Lower lobe of right lung (tissue), 2 donors: ENCODE measurements around the gene GSG1L. TPM values are rescaled to one million over a fixed set of nuclear protein-coding genes. Genes with fewer than 3 reads are reported as not detected.

Experiments
- ATAC-seq, 2 donors: fragments of 200-7000 bp; cut with Tn5 transposase; one replicate each; pipeline ENCODE4 v1.9.1; 2020 to 2022; ENCODE audit warnings: mild to moderate bottlenecking in 2 of 2, moderate library complexity in 2 of 2
- DNase-seq: peaks from one replicate; pipeline ENCODE4 v3.0.0-alpha.2; 2020
- H3K27ac ChIP-seq: fragments of 200-600 bp; one replicate; pipeline ENCODE4 v1.8.0; 2022
- H3K27me3 ChIP-seq: fragments of 200-600 bp; one replicate; pipeline ENCODE4 v1.8.0; 2022; ENCODE audit warnings: low read depth
- H3K36me3 ChIP-seq: fragments of 200-600 bp; one replicate; pipeline ENCODE4 v1.8.0; 2022; ENCODE audit warnings: mild to moderate bottlenecking
- H3K4me1 ChIP-seq: fragments of 200-600 bp; one replicate; pipeline ENCODE4 v1.8.0; 2022
- H3K4me3 ChIP-seq: fragments of 200-600 bp; one replicate; pipeline ENCODE4 v1.8.0; 2022; ENCODE audit warnings: mild to moderate bottlenecking
- H3K9me3 ChIP-seq: fragments of 200-600 bp; one replicate; pipeline ENCODE4 v1.8.0; 2022
- CTCF ChIP-seq: fragments of 200-600 bp; IDR thresholded peaks from one replicate; pipeline ENCODE4 v1.8.0; 2022; ENCODE audit warnings: antibody characterized with exemption, mild to moderate bottlenecking
- intact Hi-C: fragments of 100-400 bp; cut with DNase I; formaldehyde crosslinking; loops from one replicate; pipeline ENCODE4 v1.11.0; 2022
- total RNA-seq: library from RNA; stranded (reverse); fragmentation: NEBNext Ultra II Directional; extraction: Animal tissue kit (Norgen Biotek cat#: 25700); gene quantifications from one replicate; pipeline ENCODE4 v1.2.1, GENCODE V29; 2021
- donor health status: DM: no; HTN: yes; CAD: no; lungs with severe emphysema.

The GSG1L gene
- total RNA-seq, 1 donor from 2014 or later: 0.30 TPM

GRCh38 chr16:27764869-27765675 is 298.4 kb downstream of the GSG1L start:
- DNase-seq: peak; percentile 33
- no peak for ATAC-seq
- no peak for TF ChIP-seq CTCF
- H3K27me3 ChIP-seq: no peaks in the 10 kb centered on the region
- H3K9me3 ChIP-seq: no peaks in the 10 kb centered on the region
- no peak overlapping the region for H3K27ac ChIP-seq
- H3K36me3 ChIP-seq: peaks cover 56% of the 10 kb centered on the region
- intact Hi-C loops: no loop called here
- no peak overlapping the region for H3K4me3 ChIP-seq
- no peaks in the 10 kb centered on the region for H3K4me1 ChIP-seq

GRCh38 chr16:27764427-27764826 is 299.1 kb downstream of the GSG1L start:
- no peak for ATAC-seq
- DNase-seq: no peak
- H3K4me3 ChIP-seq: no peak overlapping the region
- TF ChIP-seq CTCF: no peak
- H3K4me1 ChIP-seq: no peaks in the 10 kb centered on the region
- H3K27me3 ChIP-seq: no peaks in the 10 kb centered on the region
- intact Hi-C loops: no loop called here
- peaks cover 50% of the 10 kb centered on the region for H3K36me3 ChIP-seq
- H3K27ac ChIP-seq: no peak overlapping the region
- no peaks in the 10 kb centered on the region for H3K9me3 ChIP-seq

GRCh38 chr16:27762441-27762840 is 301.1 kb downstream of the GSG1L start:
- intact Hi-C loops: no loop called here
- Histone ChIP-seq H3K9me3 (no peaks in the 10 kb centered on the region), H3K36me3 (peaks cover 44% of the 10 kb centered on the region), H3K4me3 (no peak overlapping the region), H3K27me3 (no peaks in the 10 kb centered on the region), H3K27ac (no peak overlapping the region), H3K4me1 (no peaks in the 10 kb centered on the region)
- ATAC-seq (no peak), DNase-seq (peak; percentile 23)
- no peak for TF ChIP-seq CTCF

GRCh38 chr16:27761816-27762215 is 301.7 kb downstream of the GSG1L start:
- no peaks in the 10 kb centered on the region for H3K4me1 ChIP-seq
- intact Hi-C loops: no loop called here
- H3K36me3 ChIP-seq: peaks cover 37% of the 10 kb centered on the region
- H3K4me3 ChIP-seq: no peak overlapping the region
- no peak for TF ChIP-seq CTCF
- H3K27me3 ChIP-seq: no peaks in the 10 kb centered on the region
- no peaks in the 10 kb centered on the region for H3K9me3 ChIP-seq
- no peak overlapping the region for H3K27ac ChIP-seq
- DNase-seq (peak; percentile 16), ATAC-seq (no peak)

- Histone ChIP-seq H3K9me3 (no peaks in the 10 kb centered on the region), H3K4me1 (no peaks in the 10 kb centered on the region), H3K36me3 (peaks cover 27% of the 10 kb centered on the region), H3K27me3 (no peaks in the 10 kb centered on the region), H3K27ac (no peak overlapping the region), H3K4me3 (no peak overlapping the region)
- intact Hi-C loops: no loop called here
- TF ChIP-seq CTCF: no peak
- DNase-seq (peak; percentile 7), ATAC-seq (no peak)
Observed at GRCh38 chr16:27760789-27761176, 302.7 kb downstream of the GSG1L start.
